HG03196 (cell line): Measurements from ENCODE around the gene ZIC4.

Source experiments
- ATAC-seq: cut with Tn5 transposase; IDR thresholded peaks from one replicate; pipeline ENCODE4 v1.9.1; 2021; ENCODE audit not compliant: unreplicated experiment

ZIC4 gene

DNA sequence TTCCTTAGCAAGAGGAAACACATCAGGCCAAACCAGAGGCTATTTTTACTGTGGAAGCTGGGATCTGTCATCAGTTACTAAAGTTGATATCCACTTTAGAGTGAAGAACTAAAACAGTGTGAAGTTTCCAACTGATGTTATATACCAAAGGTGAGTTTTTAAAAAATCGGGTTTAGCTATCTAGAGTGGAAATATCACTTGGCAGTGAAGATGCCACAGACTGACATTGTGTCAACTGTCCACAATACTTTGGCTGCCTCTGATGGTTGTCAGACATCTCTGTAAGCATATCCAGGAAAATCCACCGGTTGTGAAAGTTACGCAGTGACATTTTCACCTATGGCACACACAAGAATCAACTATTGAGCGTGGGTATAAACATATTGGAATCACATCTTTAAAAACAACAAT lies 12.0 kb upstream of the ZIC4 start:
- no peak for ATAC-seq

DNA sequence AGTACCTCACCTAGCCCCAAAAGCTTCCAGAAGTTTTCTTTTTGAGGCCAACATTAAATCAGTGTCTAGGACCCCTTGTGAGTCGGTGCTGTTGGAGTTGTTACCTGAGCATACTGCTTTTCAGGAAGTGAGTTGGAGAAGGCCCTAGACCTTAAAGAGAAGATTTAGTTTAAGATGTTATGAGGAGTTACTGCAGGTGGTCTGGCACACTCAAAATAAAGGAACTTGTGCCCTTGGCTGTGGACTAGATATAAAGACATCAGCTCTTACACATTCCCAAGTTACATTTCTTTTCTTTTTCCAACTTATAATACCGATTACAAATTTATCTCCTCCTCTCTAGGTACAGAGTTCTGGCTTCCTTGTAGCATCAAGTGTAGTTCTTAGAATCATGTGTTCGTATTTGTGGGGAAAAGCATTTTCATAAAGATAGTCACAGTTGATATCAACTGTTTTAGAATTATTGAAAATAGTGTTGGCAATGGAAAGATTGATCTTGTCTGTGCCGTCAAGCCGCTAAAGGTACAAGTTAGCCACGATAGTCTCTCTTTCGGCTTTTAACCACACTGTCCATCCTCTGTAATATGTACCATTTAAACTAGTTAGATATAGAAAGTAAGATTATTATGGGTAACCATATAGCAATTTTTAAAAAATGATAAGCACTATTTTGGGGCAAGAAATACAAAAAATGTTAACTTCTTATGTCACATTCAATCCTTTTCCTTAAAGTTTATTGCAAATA lies 11.4 kb upstream of the ZIC4 start:
- ATAC-seq = no peak

DNA sequence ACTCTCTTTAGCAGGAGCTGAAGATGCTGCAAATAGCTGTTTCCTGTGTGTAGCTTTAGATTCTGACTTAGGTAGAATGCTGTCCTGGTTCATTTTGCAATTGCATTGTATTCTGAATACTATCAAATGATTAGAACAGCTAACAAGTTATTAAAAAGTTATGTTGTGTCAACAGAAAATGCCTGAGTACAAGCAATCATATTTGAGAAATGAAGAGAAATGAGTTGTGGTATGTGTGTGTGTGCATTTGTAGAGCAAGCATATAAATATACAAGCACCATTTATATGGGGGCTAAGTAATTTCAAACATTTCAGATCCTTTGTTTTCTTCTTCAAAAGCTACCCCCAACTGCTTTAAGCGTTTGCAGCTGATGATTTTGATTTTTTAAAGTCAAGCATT lies 10.6 kb upstream of the ZIC4 start:
- no peak for ATAC-seq

DNA sequence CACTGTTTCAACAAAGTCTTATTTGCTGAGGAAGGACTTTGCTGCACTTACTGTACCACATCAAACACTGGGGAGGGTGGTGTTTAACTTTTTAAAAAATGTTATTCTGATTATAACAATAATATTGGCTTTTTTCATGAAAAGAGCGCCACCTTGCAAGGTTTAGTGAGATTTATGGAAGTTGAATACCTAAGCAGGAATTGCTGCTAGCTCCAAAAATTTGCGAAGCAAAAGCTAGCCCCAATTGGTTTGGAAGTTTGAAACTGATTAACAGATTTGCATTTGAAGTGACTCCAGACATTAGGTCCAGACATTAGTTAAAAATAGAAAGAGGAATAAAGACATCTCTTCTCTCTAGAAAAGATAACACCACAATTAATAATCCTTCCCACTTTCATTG lies 9.5 kb upstream of the ZIC4 start:
- no peak for ATAC-seq

DNA sequence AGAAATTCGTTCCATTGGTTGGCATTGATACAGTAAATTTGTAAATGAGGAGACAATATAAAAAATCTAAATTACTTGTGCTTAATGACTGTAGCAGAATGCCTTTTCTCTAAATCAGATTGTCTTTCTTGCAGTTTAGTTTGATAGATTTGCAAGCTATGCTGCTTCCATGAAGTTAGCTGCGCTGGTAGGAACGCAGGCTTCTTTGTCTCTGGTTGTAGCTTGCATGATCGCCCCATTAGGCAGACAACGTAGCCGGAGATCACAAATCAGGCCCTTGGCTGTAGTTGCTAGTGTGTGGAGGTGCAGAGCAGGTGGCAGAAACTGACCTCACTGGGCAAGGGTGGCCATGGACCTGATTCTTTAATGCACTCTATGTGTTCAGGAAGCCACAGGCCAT lies 8.9 kb upstream of the ZIC4 start:
- ATAC-seq = no peak

DNA sequence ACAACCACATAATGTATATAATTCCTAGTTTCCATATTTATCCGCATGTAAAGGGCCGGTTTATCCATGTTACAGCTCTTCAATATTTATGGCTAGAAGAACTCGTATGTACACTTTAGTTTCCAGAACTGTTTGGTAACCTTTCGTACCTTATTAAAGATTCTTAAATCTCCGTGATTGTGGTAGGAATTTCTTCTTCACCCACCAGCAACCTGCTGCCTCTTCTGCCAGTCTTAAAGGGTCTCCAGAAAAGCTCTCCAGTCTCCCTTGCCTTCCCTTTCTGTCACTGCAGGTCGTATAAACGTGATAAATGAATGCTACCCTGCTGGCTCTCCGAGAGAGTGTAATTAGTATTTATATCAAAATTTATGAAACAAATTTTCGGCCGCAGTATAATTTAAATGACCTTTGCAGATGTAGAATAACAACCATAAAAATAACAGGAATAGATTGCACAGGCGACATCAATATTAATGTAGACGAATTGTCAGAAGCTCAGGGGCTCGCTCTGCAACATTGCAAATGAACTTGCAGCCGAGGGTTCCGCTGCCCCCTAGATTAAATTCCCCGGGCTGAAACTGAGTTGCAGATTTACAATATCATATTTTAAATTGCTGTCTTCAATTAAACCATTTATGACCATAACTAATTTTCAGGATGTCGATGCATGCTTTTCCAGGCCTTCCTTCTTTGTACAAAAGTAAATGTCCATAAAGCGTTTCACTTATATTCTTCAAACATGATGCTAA lies 8.2 kb upstream of the ZIC4 start:
- ATAC-seq = no peak

DNA sequence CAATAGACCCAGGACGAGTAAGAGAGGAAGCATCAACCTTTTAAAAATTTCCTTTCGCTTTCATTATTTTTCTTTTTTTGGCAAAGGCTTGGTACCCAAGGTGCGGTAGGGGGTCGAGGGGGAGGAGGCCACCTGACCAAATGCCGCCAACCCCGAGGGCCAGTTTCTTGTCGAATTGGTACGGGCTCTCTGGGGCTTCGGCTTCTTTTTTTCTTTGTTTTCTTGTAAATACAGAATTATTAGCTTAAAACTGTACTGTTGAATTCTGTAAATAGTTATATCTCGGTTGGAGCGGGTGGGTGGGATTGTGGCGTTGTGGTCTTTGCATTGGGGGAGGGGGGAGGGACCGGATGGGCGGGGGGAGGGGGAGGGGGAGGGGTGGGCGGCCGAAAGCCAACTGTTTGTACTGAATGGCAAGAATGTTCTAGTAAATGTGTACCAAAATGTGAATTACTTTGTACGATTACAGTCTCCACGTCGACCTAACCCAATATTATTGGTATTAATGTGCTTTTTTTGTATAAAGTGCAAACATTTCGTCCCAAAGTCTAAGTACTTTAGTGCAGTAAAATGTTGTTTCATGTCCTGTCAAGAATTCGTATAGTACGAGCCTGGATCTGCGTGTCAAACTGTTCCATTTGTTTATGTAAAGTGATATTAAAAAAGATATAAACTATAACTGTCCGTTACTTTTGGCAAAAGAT lies 7.5 kb upstream of the ZIC4 start:
- no peak for ATAC-seq

DNA sequence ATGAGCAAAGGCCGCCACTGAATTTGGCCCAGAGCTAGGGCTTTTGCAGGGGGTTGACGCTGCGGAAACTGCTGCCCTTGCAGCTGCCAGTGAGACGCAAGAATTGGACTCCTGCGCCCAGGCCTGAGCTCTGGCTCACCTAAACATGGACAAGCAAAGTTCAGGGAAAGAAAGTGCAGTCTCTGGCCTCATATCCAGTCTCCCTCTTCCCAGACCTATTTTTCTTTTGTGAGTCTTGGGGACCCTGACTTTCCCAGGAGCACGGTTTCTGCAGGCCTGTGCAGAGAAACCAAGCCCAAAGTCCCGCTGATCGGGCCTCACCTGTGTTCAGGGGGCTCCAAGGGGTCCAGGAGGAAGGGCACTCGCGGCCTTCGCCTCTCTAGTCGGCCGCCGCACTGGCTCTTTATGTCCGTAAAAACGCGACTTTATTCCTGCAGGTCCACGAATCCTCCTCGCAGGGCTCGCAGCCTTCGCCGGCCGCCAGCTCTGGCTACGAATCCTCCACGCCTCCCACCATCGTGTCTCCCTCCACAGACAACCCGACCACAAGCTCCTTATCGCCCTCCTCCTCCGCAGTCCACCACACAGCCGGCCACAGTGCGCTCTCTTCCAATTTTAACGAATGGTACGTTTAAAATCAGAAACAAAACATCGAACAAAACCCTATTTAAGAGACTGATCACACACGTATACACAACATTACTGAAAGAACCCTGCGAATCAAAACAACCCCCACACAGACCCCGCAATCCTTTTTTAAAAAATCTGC lies 6.8 kb upstream of the ZIC4 start:
- ATAC-seq = no peak

DNA sequence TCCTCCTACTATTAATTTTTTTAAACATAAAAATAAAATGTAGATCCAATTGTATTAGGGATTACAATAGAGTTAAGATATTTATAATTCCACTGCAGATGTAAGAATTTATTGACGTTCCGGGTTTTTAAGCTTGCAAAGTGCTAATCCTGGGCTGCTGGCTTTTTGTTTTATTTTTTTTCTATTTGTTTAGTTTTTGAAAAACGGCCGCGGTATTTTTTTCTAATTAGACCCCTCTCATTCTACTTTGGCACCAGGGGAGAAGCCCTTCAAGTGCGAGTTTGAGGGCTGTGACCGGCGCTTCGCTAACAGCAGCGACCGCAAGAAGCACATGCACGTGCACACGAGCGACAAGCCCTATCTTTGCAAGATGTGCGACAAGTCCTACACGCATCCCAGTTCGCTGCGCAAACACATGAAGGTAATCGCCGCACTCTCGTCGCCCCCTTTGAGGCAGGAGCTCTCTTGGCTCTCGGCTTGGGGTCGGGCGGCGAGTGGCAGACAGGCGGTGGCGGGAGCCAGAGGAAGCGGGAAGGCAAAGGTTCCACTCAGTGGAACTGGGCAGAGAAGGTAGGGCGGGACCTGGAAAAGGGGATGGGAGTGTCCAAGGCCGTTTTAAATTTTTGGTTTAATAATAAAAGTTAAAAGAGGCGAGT lies 6.0 kb upstream of the ZIC4 start:
- no peak for ATAC-seq

DNA sequence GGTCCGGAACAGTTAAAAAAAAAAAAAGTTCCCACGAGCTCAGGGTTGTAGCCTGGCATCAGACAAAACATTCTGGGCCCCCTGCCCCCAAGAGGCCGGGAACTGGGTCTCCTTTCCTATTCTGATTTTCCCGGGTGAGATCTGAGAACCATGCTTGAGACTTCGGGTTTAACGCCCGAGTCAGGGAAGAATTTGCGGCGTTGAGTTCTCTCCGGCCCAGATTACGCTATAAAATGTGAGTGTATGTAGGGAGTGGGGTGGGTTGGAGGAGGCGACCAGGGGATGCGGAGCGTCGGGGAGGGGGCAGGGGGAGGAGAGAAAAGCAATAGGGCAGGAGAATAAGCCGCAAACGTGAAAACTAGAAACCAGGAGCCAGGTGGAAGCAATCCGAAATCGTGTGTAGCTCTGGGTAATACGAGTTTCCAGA lies 5.5 kb upstream of the ZIC4 start:
- ATAC-seq = no peak

DNA sequence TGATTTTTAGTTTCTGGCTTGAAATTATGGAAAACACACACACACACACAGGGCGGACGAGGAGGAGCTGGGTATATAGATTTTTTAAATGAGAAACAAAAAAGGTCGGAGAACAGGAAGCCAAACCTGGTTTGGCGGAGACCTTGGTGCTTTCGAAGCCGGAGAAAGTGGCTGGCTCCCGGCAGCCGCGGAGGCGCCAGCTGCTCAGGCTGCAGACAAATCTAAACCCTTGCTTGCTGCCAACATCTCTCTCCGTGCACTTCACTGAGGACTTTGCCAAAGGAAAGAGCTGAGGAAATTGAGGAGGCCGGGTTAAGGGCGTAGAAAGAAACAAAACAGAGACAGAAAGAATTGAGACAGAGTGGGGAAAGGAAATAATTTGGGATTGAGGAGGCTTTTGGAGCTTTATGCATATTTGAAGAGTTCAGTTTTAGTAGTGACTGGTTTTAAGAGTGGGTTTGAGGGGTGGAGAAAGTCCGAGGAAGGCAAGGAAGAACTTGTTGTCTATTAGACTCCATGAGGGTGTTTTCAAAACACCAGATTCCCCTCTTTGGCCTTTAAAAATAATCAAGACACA lies 5.0 kb upstream of the ZIC4 start:
- ATAC-seq = no peak

DNA sequence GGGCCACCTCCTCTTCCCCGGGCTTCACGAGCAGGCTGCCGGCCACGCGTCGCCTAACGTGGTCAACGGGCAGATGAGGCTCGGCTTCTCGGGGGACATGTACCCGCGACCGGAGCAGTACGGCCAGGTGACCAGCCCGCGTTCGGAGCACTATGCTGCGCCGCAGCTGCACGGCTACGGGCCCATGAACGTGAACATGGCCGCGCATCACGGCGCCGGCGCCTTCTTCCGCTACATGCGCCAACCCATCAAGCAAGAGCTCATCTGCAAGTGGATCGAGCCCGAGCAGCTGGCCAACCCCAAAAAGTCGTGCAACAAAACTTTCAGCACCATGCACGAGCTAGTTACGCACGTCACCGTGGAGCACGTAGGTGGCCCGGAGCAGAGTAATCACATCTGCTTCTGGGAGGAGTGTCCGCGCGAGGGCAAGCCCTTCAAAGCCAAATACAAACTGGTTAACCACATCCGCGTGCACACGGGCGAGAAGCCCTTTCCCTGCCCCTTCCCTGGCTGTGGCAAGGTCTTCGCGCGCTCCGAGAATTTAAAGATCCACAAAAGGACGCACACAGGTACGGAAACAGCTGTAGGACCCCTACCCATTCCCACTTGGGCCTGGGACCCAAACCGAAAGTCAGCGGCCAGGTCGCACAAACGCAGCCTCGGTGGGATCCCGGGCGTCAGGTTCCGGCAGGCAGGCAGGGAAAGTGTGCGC lies 4.3 kb upstream of the ZIC4 start:
- no peak for ATAC-seq

DNA sequence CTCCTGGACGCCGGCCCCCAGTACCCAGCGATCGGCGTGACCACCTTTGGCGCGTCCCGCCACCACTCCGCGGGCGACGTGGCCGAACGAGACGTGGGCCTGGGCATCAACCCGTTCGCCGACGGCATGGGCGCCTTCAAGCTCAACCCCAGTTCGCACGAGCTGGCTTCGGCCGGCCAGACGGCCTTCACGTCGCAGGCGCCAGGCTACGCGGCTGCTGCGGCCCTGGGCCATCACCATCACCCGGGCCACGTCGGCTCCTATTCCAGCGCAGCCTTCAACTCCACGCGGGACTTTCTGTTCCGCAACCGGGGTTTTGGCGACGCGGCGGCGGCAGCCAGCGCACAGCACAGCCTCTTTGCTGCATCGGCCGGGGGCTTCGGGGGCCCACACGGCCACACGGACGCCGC lies 3.8 kb upstream of the ZIC4 start:
- ATAC-seq = no peak

DNA sequence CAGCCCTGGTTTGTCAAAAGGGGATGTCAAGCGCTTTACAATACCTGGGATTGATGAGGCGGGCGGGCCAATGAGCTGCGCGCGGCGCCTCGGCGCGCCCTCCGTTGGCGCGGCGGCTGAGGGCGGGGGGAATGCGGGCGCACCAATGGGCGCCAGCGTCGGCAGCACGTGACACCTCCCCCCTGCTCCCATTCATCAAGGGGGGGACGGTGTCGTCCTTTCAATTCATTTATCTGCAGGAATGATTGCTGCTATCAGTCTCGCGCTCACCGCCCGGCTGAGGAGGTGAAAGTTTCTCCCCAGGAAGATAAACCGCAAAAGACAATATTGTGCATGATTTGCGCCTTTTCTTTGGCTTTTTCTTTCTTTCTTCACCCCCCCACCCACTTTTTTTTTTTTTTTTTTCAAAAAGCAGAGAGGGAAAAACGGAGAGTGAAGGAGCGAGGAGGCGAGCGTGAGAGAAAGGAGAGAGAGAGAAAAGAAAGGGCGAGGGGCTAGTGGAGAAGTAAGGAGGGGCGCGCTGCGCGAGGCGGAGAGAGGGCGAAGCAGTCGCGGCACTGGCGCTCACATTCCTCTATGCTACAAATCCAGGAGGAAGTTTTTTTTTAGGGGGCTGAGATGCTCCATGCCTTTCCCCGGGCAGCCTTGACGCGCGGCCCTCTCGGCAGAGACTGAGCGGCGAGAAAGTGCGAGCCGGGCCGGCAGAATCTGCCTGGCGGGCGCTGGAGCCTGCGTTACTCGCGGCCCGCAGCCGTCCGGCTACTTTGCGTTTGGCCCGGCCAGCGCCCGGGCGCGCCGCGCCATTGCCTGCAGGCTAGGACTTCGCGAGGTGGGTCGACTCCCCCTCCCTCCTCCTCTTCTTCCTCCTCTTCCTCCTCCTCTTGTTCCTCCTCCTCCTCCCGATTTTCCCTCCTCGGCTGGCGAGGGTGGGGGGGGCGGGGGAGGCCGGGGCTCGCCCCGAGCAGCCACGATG lies 3.1 kb upstream of the ZIC4 start, which contains the start of gene ZIC1:
TSS of gene ZIC1 (plus strand) at position 223 of the 973 bp plus-strand sequence. CDS start at position 971, 748 bp downstream.
- no peak for ATAC-seq

DNA sequence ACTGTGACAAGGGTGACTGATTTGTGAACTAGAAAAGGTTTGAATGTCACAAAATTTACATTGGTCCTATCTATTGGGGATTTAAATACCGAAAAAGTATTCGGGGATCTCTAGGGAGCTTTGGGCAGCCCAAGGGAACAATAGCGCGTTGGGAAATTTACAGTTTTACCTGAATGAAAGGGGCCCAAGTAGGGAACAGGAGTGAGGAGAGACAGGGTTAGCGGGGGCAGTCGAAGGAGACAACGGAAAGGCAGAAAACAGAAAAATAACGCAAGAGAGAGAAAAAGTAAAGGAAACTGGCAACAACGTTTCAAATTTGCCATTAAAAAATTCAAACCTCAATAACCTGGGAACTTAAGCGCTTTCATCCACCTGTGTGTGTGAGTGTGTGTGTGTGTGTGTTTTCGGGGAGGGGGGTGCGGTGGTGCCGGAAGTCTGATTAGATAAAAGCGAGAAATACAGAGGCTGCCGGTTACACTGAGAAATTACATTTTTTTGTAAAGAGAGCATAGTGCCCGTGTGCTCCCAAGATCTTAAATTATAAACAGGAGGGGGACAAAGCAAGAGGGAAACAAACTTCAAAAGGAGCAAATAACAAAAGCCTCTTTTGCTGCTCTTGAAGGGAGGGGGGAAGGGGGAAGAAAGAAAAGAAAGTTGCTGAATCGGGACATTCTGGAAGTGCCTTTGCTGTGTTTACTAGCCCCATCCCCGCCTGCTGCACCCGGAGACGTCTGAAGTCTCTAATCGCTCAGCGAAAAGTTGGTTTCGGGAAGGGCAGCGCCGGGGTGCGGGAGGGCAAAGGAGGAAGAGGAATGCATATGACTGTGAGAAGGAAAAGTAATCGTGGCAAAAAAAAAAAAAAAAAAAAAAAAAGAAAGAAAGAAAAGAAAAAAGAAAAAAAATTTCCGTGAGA lies 2.1 kb upstream of the ZIC4 start:
- no peak for ATAC-seq

DNA sequence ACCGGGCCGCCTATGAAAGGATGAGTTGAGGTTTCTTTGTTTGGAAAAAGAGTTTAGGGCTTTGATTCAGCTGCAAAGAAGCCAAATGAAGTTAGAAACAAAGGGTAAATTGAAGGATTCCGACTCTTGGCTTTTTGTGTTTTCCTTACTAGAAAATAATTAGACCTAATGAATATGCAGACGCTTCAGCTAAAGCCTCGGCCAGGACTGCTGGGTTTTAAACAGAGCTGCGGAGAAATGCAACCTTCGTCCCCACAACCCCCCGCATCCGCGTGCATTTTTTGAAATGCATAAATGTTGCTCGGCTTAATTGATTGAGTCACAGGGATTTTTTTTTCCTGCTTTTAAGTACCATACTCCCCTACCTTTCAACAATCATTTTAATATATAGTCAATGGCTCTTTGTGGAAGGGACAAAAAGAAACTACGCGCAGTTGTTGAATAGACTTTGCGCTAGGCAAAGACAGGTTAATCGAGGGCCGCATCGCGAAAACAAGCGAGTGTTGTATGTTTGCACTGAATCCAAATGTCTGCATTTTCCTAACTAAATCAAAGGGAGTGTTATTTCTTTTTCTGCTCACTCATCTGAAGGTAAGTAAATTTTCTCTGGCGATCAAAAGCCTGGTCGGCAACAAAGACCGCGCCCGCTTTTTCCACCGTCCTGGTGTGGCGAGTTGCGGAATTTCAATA lies 1.3 kb upstream of the ZIC4 start:
- no peak for ATAC-seq

DNA sequence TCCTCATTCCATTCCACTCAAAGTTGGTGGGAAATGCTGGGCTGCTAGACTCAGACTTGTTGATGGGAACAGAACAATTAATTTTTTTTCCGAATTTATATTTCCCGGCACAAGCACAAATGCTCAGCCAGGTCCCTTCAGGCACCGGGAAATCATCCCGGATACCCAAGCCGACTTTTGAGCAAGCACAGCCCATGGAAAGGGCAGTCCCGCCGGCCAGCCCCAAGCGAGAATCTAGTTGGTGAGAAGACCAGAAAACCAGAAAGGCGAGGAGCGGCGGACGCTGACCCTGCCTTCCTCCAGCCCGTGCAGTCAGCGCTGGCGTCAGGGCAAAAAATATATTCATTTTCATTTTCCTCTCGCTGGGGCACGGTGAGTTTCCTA lies 763 bp upstream of the ZIC4 start:
- ATAC-seq = no peak
